Effector memory CD4-positive, alpha-beta T cell (primary cell): ENCODE results near the gene KCNAB3.

Experiments
- DNase-seq, 3 donors: peaks; one replicate each; pipeline ENCODE4 v3.0.0-alpha.2; 2020
- H3K27ac ChIP-seq: 2 replicates; pipeline ENCODE4 v1.7.0; 2013; ENCODE audit warnings: mild to moderate bottlenecking, low read length, moderate library complexity; ENCODE audit not compliant: insufficient read depth, poor library complexity, severe bottlenecking
- H3K27me3 ChIP-seq: replicated peaks from 2 replicates; pipeline ENCODE4 v1.7.0; 2013; ENCODE audit warnings: mild to moderate bottlenecking, low read length; ENCODE audit not compliant: insufficient read depth, control insufficient read depth, poor library complexity, severe bottlenecking
- H3K36me3 ChIP-seq: 2 replicates; pipeline ENCODE4 v1.7.0; 2013; ENCODE audit warnings: mild to moderate bottlenecking, low read length, moderate library complexity; ENCODE audit not compliant: control insufficient read depth, insufficient read depth
- H3K4me1 ChIP-seq: 2 replicates; pipeline ENCODE4 v1.7.0; 2013; ENCODE audit warnings: low read length, mild to moderate bottlenecking; ENCODE audit not compliant: control insufficient read depth, insufficient read depth, poor library complexity, severe bottlenecking
- H3K4me3 ChIP-seq: 2 replicates; pipeline ENCODE4 v1.7.0; 2013; ENCODE audit warnings: low read length, low read depth, mild to moderate bottlenecking; ENCODE audit not compliant: insufficient read depth, poor library complexity, severe bottlenecking
- H3K9me3 ChIP-seq: 2 replicates; pipeline ENCODE4 v1.7.0; 2013; ENCODE audit warnings: mild to moderate bottlenecking, low read length, moderate library complexity; ENCODE audit not compliant: control insufficient read depth

KCNAB3 gene

DNA sequence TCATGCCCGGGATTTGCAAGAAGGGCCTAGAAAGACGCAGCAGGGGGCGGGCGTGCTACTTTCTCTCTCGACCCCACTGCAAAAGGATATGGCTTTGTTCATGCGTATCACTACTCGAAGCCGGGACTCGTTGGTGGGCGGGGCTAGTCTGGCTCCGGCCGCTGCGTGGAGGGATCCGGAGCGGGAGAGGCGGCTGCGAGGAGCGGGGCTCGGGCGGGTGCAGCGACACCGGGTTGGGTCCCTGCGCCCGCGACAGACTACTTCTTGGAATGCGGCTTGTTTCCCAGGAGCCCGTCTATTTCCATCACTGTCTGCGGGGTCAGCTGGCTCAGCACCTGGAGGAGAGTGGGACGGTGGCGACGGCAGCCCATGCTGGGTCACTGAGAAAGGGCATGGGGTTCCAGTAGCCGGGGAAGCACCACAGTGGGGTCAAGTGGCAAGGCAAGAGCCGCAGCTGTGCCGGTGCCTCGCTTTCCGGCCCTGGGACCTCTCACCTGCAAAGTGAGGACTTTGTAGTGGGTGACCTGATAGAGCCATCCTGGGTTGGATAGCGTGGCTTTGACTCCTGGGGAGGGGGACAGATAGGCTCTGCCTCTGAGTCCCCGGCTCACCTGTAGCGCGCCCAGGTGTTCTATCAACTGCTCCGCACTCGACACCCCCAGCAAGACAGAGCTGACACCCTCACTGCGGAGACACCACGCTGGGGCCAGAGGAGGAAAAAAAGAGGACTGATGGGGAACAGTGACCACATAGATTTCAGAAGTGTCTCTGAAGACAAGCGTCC is 6.6 kb downstream of the KCNAB3 start:
- Histone ChIP-seq H3K4me1 (peaks cover 11% of the 10 kb centered on the region), H3K9me3 (no peaks in the 10 kb centered on the region), H3K36me3 (no peaks in the 10 kb centered on the region), H3K27ac (peak overlapping the region; percentile 56), H3K27me3 (no peaks in the 10 kb centered on the region), H3K4me3 (peak overlapping the region; percentile 58)
- DNase-seq = peak; percentile 69 to 74 (median 69)

DNA sequence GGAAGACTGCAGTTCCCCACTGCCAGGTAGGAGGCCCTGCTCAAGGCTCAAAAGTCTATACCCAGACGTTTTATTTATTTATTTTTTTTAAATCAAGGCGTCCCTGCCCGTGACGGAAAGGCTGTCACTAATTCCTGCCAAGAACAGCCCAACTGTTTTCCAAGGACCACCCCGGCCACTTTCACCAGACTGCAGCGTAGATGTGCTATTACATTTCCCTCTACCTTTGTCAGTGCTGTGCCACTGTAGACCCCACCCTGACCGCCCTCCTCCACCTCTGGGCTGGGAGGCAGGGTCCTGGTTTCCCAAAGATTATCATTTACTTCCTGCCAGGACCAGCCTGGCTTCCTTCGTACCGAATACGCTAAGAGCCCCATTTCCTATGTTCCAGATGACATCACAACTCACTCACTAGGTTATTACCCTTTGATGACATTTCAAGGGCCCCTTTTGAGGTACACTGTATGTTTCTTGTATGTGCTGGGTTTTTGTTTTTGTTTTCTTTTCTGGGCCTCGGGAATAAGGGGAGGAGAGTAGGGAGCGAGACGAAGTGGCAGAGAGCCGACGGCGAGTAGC is 7.3 kb downstream of the KCNAB3 start:
- Histone ChIP-seq H3K4me3 (peak overlapping the region; percentile 58), H3K27ac (peak overlapping the region; percentile 56), H3K4me1 (peaks cover 11% of the 10 kb centered on the region), H3K27me3 (no peaks in the 10 kb centered on the region), H3K9me3 (no peaks in the 10 kb centered on the region), H3K36me3 (no peaks in the 10 kb centered on the region)
- DNase-seq = no peak

DNA sequence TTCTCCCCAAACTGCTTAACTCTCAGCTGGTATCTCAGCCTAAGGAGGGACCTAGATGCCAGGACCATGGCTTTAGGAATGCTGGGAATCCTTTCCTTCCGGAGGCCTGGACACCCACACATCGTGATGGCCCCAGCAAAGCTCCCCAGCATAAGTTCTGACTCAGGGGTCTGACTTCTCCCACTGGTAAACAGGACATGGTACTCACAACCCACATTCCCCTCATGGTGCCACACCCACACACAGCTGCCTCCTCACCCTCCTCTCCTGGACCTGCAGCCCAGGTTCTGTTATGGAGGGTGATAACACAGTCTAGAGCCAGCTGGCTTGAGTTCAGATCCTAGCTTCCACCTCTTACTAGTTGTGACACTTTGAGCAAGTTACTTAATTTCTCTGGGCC is 12.8 kb downstream of the KCNAB3 start:
- peaks cover 20% of the 10 kb centered on the region for H3K4me1 ChIP-seq
- no peaks in the 10 kb centered on the region for H3K27me3 ChIP-seq
- no peak overlapping the region for H3K4me3 ChIP-seq
- H3K36me3 ChIP-seq = peaks cover 5% of the 10 kb centered on the region
- H3K9me3 ChIP-seq = no peaks in the 10 kb centered on the region
- H3K27ac ChIP-seq = no peak overlapping the region
- DNase-seq = no peak

- Histone ChIP-seq H3K4me1 (peaks cover 20% of the 10 kb centered on the region), H3K4me3 (peak overlapping the region; percentile 33), H3K27ac (peak overlapping the region; percentile 75), H3K9me3 (no peaks in the 10 kb centered on the region), H3K27me3 (no peaks in the 10 kb centered on the region), H3K36me3 (peaks cover 10% of the 10 kb centered on the region)
- no peak for DNase-seq
Observed at GRCh38 chr17:7916385-7916682, 13.3 kb downstream of the KCNAB3 start.

DNA sequence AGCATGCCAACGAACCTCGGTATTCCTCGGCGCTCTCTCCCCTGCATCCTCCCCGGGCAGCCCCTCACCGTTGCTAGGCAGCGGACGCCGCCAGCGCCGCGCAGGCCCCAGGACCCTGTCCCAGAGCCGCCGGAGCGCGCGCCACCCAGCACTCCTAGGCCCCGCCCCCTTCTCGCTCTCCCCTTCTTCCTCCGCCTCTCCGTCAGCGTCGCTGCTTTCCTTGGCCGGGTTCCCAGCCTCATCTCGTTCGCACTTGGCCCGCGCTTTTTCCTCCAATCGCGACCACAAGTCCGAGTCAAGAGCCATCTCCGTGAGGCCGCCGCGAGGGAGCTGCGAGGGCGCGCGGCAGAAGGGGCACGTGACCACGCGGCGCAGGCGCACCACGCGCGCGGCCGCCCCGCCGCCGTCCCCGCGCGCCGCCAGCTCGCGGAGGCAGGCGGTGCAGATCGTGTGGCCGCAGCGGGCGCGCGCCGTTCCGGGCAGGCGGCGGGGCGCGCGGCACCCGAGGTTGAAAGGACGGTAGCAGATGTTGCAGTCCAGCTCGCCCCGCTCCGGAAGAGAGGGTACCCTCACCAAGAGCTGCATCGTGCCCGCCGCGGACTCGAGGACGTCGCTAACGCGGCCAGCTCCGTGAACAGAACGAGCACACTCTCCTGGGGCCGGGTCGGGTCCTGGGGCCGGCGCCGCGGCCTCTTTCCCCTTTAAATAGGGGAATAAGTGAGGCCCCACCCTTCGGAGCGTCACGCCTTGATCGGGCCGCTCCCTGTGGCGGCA is 13.9 kb downstream of the KCNAB3 start, which contains the start of gene RNF227:
TSS of gene RNF227 (minus strand) at position 679 of the 774 bp plus-strand sequence. CDS start at position 585, 94 bp downstream.
- no peaks in the 10 kb centered on the region for H3K27me3 ChIP-seq
- H3K4me1 ChIP-seq = peaks cover 20% of the 10 kb centered on the region
- no peaks in the 10 kb centered on the region for H3K9me3 ChIP-seq
- peak; percentile 74 to 81 (median 74) for DNase-seq
- H3K4me3 ChIP-seq = peak within 1 kb of the TSS; percentile 72
- H3K27ac ChIP-seq = peak within 1 kb of the TSS; percentile 75
- H3K36me3 ChIP-seq = peaks cover 15% of the 10 kb centered on the region

DNA sequence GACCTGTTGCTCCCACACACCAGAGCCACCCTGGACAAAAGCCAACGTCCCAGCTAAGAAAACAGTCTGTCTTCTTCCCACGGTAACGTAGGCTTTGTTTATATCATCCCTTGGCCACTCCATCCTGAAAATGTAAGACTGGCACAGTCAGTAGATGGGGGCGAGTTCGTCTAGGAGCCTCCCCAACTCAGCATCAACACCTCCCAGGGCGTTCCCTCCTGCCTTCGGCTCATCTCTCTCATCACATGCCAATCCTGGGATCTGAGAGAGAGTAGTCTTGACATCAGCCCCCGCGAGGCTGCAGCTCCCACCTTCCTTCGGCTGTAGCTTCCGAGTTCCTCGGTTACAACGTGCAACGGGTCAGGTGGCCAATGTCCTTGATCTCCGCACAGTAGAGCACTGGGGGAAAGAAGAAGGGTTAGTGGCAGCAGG is 14.5 kb downstream of the KCNAB3 start:
- no peak for DNase-seq
- no peaks in the 10 kb centered on the region for H3K9me3 ChIP-seq
- peaks cover 20% of the 10 kb centered on the region for H3K4me1 ChIP-seq
- H3K4me3 ChIP-seq = peak overlapping the region; percentile 72
- peak overlapping the region; percentile 75 for H3K27ac ChIP-seq
- no peaks in the 10 kb centered on the region for H3K27me3 ChIP-seq
- H3K36me3 ChIP-seq = peaks cover 21% of the 10 kb centered on the region

DNA sequence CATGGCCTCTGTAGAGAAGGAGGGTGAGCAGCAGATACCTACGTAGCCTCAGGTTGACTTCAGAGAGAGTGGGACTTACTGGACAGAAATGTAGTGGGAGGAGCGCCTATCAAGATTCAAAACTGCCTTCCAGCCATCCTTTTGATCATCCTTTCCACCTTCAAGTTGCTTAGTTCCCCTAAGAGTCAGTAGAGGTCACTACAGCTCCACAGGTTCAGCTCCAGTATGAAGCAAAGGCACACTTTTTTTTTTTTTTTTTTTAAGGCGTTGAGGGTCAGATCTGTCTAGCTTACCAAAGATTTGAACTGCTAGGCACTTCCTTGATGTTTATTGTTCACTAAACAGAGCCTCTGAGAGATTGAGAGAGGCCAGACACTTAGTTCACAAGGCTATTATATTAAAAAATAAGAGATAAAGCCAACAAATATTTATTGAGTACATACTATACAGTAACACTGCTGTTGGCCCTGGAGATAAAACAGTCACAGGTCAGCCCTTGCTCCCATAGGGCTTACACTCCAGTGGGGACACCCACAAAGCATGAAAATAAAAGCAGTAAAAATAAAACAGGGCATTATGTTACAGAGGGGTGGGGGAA is 16.6 kb downstream of the KCNAB3 start:
- H3K27me3 ChIP-seq = no peaks in the 10 kb centered on the region
- H3K4me3 ChIP-seq = no peak overlapping the region
- H3K4me1 ChIP-seq = peaks cover 20% of the 10 kb centered on the region
- H3K36me3 ChIP-seq = peaks cover 42% of the 10 kb centered on the region
- peak overlapping the region; percentile 5 for H3K27ac ChIP-seq
- peak in 1 of 3 donors; percentile 31 for DNase-seq
- H3K9me3 ChIP-seq = no peaks in the 10 kb centered on the region

DNA sequence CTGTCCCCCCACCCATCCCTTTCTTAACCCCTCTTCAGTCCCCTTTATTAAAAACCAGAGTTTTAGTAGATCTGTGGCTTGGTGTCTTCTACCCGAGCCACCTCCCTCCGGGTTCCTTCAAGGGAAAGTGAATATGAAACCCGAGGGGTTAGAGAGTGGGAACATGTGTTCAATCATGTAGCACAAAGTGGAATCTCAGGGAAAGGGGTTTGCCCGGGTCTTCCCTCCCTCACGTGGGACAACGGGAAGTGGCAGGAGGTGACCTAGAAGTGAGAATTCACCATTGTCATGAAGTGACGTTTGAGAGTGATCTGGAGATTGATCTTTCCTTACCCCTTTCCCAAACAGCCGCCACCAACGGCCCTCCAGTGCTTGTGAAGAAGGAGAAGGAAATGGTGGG is 18.5 kb downstream of the KCNAB3 start:
- Histone ChIP-seq H3K9me3 (no peaks in the 10 kb centered on the region), H3K4me3 (no peak overlapping the region), H3K27me3 (no peaks in the 10 kb centered on the region), H3K27ac (no peak overlapping the region), H3K36me3 (peaks cover 61% of the 10 kb centered on the region), H3K4me1 (peaks cover 10% of the 10 kb centered on the region)
- no peak for DNase-seq

DNA sequence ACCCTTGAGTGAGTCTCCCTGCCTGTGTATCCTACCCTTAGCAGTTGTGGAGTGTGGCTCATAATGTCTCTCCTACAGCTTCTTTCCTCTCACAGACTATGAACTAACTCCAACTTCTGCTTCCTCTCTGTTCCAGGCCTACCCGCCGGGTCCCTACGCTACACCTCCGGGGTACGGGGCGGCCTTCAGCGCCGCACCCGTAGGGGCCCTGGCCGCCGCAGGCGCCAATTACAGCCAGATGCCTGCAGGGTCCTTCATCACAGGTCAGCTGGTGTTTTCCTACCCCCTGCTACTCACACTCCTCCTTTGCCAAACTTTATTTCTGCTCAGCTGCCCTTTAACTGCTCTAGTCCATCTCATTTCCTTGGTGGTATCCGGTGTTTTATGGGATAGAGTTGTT is 18.9 kb downstream of the KCNAB3 start:
- DNase-seq = no peak
- peaks cover 8% of the 10 kb centered on the region for H3K4me1 ChIP-seq
- H3K4me3 ChIP-seq = no peak overlapping the region
- no peak overlapping the region for H3K27ac ChIP-seq
- H3K36me3 ChIP-seq = peaks cover 65% of the 10 kb centered on the region
- H3K9me3 ChIP-seq = no peaks in the 10 kb centered on the region
- no peaks in the 10 kb centered on the region for H3K27me3 ChIP-seq
